NCI-H1436 (cell line): ENCODE results near the gene KIAA1217.
"Not testable (repeated sequence)": the region's sequence is repeated elsewhere in the genome, so short reads cannot be mapped to it uniquely, and the experiment has no call there.

Experiments
- DNase-seq: peaks from one replicate; lab custom pipeline; 2025; lab: John Stamatoyannopoulos, UW

KIAA1217 gene

DNA sequence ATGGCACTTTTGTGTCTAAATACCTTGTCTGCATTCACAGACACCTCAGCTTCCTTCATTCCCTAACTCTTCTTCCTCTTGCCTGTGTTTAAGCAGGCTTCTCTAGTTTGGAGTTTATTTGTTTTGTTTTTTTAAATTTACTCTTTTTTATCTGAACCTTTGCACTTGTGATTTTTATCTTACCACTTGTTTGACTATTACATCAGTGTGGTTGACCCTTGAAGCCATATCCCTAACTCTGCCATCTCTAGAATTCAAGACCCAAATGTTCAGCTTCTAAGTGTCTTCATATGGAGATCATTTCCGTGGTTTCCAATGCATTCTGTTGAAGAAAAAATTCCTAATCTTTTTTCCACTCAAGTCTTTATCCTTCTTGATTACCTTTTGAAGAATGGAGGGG is 233.3 kb downstream of the KIAA1217 start:
- DNase-seq: no peak

DNA sequence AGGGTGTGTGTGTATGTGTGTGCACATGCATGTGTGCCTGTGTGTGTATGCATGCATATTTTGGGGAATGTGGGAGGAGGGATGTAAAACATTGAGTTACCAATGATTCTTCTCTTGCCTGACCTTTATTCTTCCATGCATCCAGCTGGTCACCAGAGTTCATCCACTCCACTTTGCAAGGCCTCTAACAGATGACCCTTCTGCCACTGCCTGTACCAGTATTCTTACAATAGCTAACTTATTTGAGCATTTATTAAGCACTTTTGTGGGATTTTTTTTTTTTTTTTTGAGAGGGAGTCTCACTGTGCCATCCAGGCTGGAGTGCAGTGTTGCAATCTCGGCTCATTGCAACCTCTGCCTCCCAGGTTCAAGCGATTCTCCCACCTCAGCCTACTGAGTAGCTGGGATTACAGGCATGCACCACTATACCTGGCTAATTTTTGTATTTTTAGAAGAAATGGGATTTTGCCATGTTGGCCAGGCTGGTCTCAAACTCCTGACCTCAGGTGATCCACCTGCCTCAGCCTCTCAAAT is 233.8 kb downstream of the KIAA1217 start:
- not testable (repeated sequence) for DNase-seq

DNA sequence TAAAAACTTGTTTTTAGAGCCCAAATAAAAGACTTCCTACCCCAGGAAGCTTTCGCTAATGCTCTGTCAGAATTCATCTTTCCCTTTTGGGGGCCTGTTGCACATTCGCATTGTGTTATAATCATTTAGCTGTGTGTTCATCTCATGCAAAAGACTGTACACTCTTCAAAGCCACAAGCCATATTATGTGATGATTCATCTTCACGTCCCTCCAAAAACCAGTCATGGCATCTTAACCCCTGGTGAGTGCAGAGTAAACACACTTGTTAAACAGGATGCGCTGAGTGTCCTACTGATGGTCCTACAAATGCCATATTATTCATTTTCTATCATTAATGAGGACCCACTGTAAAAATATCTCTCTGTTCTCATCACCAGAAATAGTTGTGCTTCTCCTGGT is 235.4 kb downstream of the KIAA1217 start:
- DNase-seq: no peak

DNA sequence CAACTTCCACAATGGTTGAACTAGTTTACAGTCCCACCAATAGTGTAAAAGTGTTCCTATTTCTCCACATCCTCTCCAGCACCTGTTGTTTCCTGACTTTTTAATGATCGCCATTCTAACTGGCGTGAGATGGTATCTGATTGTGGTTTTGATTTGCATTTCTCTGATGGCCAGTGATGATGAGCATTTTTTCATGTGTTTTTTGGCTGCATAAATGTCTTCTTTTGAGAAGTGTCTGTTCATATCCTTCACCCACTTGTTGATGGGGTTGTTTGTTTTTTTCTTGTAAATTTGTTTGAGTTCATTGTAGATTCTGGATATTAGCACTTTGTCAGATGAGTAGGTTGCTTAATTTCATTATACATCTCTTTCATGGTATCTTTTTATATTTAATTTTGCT is 237.0 kb downstream of the KIAA1217 start:
- not testable (repeated sequence) for DNase-seq

DNA sequence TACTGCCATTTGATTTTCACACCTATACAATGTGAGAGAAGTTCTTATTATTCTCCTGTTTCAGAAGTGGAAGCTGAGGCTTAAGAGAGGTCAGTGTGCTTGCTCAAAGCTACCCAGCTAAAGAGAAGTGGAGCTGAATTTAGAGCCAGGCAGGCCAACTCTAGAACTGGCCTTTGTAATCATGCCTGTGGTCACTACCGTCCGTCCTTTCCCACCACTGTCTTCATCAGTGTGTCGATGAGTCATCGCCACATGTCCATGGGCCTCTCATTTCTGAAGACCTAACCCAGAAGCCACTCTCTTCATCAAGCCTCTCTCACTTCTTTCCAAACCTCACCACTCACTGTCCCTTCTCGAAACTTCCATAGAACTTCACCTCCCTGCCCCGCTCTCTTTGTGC is 237.8 kb downstream of the KIAA1217 start:
- DNase-seq: no peak

DNA sequence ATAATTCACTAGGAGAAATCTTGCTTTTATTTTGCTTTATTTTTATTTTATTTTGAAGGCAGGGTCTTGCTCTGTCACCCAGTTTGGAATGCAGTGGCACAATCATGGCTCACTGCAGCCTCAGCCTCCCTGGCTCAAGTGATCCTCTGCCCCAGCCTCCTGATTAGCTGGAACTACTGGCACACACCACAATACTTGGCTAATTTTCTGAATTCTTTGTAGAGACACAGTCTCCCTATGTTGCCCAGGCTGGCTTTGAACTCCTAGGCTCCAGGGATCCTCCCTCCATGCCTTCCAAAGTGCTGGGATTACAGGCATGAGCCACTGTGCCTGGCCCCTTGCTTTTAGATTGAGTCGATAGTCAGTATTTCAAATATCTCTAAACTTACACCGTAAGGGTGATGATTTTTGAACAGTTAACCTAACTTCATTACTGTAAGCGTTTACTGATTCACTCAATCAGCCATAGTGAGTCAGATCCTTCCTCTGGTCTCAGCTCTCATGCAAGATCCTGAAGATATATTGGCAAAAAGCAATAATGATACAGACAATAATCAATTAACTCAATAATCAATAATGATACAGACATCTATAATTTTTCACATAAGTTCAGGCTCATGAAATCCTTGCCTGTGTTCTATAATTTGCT is 239.5 kb downstream of the KIAA1217 start:
- DNase-seq: no peak

DNA sequence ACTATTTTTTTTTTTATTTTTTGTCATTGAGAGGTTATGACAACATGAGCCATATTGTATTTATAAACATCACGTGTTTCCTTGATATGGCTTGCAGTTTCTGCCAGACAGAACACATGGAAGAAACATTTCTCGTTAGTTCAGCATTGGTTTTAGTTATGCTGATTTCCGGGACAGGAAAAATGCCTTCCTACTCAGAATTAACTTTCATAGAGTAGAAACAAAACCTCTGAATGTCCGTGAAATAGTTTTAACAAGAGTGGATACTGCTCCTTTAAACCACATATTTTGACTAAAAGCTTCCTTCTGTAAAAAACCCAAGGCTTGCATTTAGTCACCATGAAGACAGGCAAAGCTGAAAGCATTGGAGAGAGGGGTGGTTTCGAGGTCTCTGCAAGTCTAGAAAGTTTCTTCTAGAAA is 240.4 kb downstream of the KIAA1217 start:
- DNase-seq: no peak

DNA sequence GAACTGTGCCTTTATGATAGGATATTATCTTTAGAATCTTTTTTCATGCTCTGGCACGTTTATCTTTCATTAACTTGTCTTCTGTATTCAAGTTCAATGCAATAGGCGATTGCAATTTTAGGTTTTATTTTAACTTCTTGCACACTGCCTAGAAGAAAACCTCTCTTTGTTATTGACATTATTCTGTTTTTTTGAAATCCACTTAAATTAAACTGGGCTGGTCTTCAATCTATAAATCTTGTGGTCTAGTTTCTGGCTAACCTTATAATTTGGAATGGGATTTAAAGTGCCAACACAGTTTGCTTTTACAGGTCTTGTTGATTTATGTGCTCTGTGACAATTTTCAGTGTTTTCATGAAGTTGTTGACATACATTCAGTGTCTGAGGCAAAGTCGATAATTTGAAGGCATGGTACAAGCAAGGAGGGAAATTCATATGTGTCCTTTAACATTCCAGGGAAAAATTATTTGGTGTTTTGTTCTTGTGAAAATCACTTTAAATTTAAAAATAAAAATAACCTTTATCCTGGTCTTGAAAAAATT is 240.9 kb downstream of the KIAA1217 start:
- DNase-seq: no peak

DNA sequence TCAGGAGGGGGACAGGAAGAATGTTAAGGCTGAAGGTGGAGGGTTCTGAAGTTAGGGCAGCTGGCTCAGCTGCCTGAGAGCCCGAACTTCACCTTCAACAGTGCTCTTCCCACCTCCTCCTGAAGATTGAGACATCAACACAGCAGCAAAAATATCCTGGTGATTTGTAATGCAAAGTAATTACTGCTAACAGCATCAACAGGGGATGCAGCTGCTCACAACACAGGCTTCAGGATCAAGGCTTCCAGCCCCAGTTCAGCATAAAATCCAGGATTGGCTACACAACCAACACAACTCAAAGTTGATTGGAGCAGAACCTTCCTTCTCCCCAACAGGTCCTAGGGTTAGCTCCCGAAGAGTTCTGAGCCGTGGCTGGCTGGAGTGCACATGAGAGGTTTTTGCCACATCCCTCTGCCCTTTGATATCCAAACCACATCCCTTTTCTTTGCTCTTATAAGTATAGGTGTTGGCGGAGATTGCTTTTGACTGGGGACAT is 242.4 kb downstream of the KIAA1217 start:
- DNase-seq: no peak

DNA sequence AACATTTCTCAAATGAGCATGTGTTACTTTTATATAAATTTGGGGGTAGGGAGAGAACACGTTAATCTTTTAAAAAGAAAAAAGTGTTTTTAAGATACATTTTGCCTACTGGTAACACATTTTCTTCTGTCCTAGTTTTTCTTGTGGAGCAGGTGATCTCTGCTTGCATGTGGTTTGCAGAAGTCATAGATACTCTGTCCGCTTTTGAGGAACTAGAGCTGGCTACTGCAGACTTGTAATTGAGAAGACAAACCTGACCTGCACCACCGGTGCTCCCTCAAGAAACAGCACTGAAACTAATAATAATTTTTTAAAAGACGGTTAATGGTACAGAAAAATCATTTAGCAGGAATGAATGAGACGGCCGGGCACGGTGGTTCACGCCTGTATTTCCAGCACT is 243.1 kb downstream of the KIAA1217 start:
- DNase-seq: no peak

DNA sequence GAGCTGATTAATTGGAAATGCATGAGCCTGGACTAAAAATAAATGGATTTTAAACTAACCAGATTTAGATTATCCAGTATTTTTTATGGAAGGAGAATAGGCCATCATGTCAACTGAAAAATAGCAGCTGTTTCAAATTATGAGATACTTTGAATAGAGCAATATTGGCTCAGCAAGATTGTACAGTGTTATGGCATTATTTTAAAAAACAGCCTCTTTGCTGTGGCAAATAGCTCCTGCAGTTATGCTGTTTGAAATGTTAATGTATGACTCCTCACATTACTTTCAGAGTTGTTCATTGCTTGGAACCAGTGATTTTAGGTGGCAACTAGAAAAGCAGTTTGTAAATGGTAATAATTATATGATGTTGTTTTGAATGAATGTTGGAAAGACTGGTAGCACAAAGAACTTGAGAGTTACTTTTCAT is 244.5 kb downstream of the KIAA1217 start:
- no peak for DNase-seq

DNA sequence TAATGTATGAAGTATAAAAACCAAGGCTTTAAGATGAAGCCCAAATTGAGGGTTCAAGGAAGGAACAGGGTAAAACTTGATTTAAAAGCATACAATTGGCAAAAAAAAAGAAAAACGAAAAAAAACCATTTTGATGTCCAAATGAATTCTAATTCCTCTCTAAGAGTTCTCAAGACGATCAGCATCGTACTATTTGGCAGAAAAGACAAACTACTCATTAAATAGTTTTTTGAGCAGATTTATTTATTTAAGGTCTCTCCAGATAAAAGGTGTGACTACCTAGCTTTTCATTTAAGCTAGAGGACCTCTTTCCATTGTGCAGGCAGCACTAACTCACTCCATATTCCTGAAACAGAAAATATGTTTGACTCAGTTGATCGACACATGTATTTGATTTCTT is 245.0 kb downstream of the KIAA1217 start:
- DNase-seq: no peak

DNA sequence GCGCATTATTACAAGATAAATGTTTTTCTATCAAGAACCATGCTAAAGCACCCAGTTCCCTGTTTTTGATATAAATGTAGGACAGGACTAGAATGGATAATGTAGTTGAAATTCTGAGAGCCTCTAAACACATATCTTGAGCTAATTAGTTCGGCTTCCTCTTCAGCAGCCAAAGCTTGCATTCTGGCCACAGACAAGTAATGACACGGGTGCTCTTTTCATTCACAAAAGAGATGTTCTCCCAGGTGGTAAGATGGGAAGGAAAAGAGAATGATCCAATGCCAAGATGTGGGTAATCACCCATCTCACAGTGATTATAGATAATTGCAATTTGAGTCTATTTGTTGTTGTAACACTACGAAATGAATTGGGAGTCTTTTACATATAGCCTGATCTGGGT is 246.5 kb downstream of the KIAA1217 start:
- no peak for DNase-seq

DNA sequence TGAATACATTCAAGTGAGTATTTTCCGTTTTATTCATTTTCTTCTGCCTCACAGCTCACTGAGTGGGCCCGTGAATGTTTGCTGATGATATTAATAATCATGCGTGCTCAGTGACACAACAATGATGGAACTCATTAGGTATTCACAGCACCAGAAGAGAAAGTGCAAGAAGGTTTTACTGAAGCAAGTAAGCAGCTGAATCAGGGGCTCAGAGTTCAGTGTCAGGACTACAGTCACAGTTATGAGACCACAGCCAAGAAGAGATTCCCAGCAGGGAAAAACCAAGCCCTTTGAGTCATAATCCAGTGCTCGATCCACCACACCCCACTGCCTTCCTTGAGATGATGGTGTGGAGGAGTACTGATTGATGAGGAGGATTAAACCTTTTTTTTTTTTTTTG is 247.4 kb downstream of the KIAA1217 start:
- DNase-seq: no peak

DNA sequence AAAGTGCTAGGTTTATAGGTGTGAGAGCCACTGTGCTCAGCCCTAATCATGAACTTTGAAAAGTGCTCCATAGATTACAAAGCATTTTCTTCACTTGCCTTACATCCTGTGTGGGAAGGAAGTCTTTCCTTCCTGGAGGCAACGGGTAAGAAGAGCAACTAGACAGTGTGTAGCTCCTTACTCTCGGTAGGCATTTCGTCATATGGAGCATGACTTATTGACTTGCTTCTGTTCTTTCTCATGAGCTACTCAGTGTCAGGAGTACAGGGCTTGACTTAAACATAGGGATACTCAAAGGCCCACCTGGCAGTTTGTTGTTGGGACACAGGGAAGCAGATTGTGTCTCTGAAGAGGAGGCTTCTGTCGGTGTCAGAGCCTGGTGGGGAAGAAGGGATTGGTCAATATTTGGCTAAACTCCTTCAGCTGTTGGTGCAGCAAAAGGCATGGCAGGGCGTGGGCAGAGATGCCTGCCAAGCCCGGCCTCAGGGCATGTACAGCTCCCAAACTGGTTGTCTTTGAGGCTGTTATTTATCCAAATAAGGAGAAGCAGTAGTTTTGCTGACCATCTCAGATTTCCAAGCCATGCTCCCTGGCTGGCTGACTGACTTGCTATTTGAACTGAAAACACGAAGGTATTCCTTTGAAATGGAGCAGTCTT is 248.9 kb downstream of the KIAA1217 start:
- no peak for DNase-seq

DNA sequence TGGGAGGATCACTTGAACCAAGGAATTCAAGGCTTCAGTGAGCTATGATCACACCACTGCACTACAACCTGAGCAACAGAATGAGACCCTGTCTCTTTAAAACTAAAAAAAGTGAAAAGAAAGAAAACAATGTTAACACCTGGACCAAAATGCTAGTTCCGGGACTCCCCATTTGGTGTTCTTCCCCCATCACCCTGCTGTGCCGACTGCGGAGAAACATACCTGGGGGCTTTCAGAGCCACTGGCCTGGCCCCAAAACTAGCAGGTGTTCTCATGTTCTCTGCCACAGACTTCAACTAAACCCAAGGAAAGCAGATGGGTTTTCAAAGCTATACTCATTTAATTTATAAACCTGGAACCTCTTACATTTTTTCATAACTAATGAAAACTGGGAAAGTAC is 250.9 kb downstream of the KIAA1217 start:
- DNase-seq: no peak

DNA sequence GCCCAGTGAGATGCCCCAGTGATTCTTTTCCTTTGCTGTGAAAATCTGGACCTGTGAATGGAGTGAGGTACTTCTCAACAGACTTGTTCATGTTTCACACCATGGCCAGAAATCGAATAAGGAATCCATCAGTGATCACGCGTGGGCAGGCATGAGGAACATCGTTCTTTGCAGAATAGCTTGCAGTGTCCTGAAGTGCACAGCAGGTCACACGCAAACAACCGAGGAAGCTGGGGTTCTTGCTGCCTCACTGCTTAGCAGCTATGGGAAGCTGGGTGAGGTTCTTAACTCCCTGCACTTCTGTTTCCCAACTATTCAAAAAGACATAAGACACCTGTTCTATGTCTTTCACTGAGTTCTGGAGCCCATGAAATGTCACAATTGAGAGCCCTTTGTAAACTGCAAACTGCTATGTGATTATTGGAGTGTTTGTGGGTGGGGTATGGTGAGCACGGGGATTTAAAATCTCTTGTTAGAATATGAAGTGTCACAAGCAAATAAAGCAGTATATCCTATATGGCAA is 253.4 kb downstream of the KIAA1217 start:
- no peak for DNase-seq

DNA sequence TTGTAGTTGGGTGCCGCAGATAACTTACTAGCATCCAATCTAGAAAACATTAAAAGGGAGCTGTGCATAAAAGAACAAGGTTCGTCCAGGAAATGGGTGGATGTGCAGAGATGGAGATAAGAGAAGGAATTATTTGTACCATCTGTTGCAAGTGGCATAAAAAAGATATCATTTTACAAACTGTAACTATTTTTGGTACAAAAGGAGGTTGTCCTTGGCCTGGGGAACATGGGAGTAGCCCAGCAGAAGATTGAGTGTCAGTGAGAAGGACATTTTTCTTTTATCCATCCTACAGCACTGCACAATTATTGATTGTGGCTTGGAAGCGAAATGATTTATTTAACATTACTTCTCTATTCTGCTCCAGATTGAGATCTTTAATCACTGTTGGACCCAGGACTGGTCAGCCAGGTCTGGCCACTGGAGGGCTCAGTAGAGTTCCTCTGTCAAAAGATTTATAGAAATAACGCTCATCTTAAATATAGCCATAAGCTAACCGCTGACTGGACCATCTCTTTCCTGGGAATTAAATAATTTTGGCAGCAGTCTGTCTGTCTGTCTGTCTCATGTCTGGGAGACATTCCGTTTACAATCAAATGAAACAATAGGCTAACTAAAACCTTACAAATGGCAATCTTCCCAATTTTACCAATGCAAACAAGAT is 254.1 kb downstream of the KIAA1217 start:
- no peak for DNase-seq

DNA sequence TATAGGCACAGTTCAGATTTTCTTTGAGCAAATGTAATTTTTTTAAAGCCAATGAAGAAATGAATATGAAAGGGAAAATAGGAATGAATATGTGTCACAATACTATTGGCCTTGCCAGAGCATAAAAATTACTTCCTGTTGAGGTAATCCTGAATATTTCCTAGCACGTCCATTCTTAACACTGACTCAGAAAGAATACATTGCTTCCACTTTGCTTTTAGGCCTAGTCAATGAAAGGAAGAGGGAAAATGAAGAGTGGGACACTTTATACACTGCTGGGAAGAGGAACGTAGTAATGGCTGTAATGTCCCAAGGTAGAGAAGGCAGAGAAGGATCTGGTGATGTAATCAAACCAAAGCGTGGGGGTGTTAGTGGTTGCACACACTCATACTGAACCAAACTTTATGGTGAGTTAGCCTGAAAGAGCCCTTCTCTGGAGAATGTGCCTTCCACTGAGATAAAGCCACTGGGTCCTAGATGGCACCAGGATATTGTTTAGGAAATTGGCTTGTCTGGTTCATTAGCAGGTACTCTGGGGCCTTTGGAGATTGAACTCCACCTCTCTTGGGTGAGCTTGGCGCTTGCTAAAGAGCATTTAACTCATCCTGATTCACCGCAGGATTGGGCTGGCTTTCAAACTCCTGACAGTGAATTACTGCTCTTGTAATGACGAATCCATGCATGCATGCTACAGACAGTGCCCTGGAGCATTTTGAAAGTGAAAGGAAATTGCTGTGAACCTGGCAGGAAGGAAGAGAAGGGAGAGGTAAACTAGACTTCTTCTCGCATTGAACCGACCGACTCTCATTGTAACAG is 254.9 kb downstream of the KIAA1217 start:
- no peak for DNase-seq

DNA sequence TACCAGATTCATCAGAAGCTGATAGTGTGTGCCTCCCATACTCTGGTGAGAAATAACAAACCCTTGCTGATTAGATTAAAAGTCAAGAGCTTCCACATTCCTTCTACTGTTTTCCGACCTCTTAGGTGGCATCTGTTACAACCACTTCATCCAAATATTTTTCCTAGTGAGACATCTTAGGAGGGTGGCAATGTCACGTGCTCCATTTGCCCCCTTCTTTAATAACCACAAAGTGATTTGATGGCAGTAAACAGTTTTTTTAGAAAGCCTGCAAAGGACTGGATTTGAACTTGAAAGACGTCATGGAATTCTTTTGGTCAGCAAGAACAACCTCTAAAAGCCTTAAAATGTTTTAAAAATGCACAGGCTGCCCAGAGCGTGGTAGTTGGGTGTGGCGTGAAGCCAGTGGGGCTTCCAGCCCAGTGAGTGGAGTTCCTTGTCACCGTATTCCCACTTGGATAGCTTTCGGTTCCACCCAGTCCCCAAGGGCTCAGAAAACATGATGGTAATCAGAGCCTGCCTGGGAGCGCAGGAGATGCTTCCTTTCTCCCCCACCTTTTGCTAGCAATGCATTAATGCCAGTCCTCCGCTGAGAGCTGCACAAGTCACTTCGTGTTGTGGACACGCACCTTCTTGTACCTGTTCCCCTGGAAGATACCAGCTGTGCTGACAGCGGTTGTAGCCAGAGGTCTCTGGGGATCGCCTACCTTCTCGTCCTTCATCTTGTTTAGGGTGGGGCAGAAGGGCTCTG is 256.4 kb downstream of the KIAA1217 start:
- DNase-seq: no peak
